Fibroblast of skin of right biceps (primary cell): ENCODE data around the gene CDC14A.

ENCODE experiments used
- DNase-seq: peaks from one replicate; pipeline ENCODE4 v3.0.0-alpha.2; 2013

The CDC14A gene

DNA sequence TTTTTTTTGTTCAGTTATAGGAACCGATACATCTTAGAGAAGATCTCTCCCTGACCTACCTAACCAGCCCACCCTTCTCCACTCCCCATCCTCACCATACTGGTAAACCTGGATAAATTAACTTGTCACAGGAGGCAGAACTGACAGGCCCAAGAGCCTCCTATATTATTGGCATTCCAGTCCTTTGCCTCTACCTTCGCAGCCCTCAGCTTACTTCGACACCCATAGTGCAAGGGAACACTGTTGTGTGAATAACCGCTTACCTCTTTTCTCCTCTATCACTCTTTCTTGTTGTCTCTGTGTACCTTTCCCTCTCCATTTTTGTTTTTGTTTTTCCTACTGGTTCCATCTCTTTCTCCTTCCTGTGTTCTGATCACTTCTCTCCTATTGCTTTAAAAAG lies 58.7 kb downstream of the CDC14A start:
- no peak for DNase-seq

DNA sequence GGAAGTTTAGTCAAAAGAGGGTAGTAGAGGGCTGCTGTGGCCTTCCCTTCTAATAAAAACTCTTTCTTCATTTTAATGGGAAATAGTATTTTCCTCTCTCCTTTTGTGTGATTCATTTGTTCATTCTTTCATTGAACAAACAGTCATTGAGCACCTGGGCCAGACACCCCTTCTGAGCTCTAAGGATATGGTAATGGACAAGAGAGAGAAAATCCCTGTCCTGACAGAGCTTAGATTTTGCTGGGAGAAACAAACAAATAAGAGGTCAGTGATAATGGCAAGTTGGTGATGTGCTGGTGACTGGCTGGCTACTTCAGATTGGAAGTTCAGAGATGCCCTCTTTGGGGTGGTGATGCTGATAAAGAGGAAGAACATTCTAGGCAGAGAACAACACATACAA lies 59.3 kb downstream of the CDC14A start:
- DNase-seq: no peak

- DNase-seq: no peak
Observed at GRCh38 chr1:100413035-100413434, 60.7 kb downstream of the CDC14A start.

- DNase-seq: no peak
Observed at GRCh38 chr1:100414693-100415497, 62.6 kb downstream of the CDC14A start.

DNA sequence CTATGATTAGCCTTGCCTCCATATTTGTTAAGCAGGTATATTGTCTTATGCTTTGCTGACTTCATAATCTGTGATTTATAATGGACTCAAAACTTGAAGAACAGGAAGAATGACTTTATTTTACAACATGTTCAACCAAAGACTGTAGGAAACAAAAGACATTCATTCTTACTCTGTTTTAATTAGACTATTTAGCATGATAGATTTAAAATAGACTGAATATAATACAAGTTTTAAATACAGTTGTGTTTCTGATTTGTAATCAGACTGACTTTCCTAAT lies 63.1 kb downstream of the CDC14A start:
- DNase-seq: no peak

GRCh38 chr1:100419072-100419471 lies 66.8 kb downstream of the CDC14A start:
- no peak for DNase-seq

DNA sequence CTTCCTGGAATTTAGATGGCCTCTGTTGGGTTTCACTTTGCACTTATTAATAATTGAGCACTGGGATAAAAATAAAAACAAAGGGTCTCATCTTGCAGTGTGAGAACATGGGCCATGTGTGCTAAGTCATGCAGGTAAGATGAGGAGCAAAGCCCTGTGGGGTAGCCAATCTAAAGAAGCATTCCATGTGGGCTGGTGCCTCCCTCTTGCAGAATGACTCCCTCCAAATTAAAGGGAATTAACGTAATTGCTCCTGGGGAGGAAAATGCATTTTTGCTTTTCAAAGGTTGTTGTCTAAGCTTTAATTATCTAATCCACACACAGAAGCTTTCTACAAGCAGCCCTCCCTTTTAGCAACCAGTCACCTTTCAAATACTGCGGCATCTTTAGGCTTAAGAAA lies 69.8 kb downstream of the CDC14A start:
- no peak for DNase-seq

- DNase-seq: no peak
Observed at GRCh38 chr1:100423832-100424337, 71.6 kb downstream of the CDC14A start.

DNA sequence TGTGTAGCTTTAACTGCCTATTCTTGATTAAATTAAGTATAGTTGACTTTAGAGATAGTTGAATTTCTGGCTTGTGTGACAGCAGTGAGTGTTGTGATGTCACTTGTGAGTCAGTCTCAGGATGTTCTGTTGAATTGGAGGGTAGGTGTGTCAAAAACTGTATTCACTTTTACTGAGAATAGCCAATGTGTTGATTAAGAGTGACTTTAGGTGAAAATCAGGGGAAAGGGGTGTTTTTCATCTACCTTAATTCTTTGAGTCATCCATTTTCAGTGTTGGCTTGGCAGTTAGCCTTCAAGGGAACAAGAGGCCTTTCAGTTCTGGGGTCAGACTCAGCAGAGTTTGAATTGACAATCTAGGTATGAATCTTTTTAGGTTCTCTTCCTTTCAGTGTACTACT lies 75.9 kb downstream of the CDC14A start:
- no peak for DNase-seq

GRCh38 chr1:100430325-100430756 lies 78.0 kb downstream of the CDC14A start:
- no peak for DNase-seq

DNA sequence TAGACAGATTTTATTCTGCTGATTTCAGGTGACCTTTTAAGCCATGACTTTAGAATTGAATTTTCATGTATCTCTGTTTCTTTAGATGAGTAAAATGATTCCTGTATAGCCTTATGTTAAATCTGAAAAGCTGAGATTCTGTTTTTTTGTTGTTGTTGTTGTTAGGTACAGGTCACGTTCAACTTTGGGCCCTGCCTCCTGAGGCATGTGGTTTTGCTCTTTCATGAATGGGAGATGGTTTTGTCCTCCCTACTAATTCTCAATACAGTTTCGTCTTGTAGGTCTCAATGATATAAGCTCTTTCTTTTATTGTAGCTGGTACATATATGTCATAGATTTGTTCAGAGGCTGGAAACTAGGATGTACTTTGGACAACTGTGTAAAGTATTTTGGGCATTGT lies 79.6 kb downstream of the CDC14A start:
- no peak for DNase-seq

GRCh38 chr1:100433563-100433962 lies 81.3 kb downstream of the CDC14A start:
- DNase-seq: no peak

- DNase-seq: no peak
Observed at GRCh38 chr1:100434831-100435230, 82.5 kb downstream of the CDC14A start.

GRCh38 chr1:100438375-100438774 lies 86.1 kb downstream of the CDC14A start:
- DNase-seq: no peak

- no peak for DNase-seq
Observed at GRCh38 chr1:100438789-100439188, 86.5 kb downstream of the CDC14A start.

DNA sequence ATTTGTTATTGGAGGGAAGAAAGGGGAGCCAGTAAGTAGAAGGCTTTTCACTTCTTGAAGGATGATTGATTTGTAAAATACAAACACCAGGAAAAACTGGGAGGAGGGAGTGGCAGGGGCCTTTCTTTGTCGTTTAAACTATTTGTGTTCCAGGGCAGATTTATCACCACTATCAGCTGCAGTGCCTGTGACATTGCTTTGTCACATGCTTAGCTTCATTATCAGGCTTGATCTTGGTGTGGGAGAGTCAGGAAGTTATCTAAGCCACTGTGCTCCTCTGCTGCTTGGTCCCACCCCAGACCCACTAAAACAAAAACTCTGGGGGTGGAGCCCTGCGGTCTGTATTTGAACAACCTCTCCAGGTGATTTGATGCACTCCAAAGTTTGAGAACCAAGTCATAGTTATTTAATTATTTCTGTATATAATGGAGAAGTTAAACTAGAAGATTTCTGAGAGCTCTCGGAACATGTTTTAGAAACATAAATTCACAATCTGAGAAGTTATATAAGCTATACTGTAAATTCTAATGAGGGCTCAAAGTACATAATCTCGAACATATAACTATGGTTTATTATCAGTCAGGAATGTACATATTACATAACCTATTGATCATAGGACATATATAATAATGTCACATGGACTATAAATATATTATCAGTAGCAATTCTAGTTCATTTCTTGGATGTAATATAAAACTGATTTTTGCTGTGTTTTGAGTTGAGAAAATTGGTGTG lies 87.9 kb downstream of the CDC14A start:
- no peak for DNase-seq

GRCh38 chr1:100441146-100441545 lies 88.8 kb downstream of the CDC14A start:
- no peak for DNase-seq

- DNase-seq: no peak
Observed at GRCh38 chr1:100441651-100442050, 89.3 kb downstream of the CDC14A start.

DNA sequence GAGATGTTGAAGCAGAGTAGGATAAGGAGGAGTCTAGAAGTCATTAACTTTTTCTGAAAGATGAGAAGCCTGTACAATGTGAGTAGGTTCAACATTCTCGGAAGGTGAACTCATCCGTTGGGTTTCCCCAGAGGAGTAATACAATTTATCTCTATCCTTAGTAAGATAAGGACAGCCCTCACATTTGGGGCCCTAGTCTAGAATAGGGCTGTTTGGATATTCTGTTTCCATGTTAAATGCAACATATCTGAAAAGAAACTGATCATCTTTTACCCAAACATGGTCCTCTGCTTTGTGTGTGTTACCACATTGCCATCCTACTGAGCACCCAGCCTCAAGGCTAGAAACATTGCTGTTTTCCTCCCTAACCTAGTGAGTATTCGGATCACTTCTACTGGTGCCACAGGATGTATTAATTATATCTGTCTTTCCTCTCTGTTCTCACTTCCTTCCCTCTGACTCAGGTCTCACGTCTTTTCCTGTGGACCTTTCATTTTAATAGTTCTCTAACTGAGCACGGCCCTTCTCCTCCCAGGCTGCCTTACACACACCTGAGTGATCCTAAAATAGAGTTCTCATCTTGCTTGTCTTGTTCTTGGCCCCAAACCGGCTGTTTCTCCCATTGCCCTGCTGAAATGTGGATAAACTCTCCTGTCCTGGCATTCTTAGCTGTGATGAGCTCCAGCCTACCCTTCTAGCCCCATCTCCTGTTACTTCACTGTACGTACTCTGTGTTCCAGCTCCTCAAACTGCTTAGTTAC lies 91.7 kb downstream of the CDC14A start:
- DNase-seq: peak; percentile 70

DNA sequence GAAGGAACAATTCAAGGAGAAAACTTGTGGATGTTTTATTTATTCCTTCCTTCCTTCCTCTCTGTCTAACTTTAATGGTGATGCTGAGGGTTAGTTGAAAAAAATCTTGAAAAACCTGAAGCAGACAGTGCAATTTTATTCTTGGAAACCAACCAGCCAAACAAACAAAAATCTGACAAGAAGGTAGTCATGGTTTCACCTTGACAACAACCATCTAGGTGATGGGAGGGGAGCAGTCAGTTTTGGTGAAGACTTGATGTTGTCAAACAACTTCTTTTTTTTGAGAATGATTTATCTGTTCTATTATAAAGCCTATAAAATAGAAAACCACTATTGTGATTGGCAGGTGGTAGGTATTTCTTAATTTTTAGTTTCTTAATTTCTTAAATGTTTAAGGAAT lies 93.3 kb downstream of the CDC14A start:
- DNase-seq: no peak

DNA sequence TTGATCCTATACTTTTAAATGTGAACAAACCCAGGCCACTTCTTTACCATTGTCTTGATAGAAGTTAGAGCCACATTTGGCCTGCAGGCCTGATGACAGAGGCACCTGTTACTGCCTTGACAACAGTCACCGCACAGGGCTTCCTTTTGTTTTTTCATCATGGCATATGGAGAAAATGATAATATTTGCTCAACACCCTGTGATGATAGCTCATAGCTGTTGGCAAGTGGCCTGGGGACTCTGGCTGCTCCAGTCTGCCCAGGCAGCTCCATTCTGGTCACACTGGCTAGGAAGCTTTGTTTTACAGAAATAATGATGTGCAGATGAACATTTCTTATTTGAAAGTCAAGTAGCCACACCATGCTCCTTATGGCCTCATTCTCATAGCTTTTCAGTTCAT lies 96.1 kb downstream of the CDC14A start:
- DNase-seq: no peak

- DNase-seq: no peak
Observed at GRCh38 chr1:100449477-100449876, 97.2 kb downstream of the CDC14A start.

- no peak for DNase-seq
Observed at GRCh38 chr1:100452641-100453040, 100.3 kb downstream of the CDC14A start.
